ENCODE data around the gene GPR107. TPM values are rescaled to one million over a fixed set of nuclear protein-coding genes. Genes with fewer than 3 reads are reported as not detected.

GPR107 gene
- total RNA-seq, 1 donor from 2014 or later = 70.7 TPM

GRCh38 chr9:130110596-130111021 is 56.9 kb downstream of the GPR107 start:
- no peak overlapping the region for H3K4me3 Mint-ChIP-seq (ENCODE audit: unreplicated experiment)
- peaks cover 16% of the 10 kb centered on the region for H3K4me1 Mint-ChIP-seq (ENCODE audit: low read depth)
- H3K36me3 Mint-ChIP-seq (ENCODE audit: low read depth) = peaks cover 13% of the 10 kb centered on the region
- H3K27ac Mint-ChIP-seq (ENCODE audit: unreplicated experiment) = peak overlapping the region; percentile 89
- no peak for TF ChIP-seq CTCF (IDR thresholded peaks at IDR 0.05)
- DNase-seq (ENCODE audit: low spot score) = no peak
- no peaks in the 10 kb centered on the region for H3K9me3 Mint-ChIP-seq (ENCODE audit: low read depth)
- no peaks in the 10 kb centered on the region for H3K27me3 Mint-ChIP-seq (ENCODE audit: low read depth)

GRCh38 chr9:130111786-130112537 is 58.3 kb downstream of the GPR107 start:
- H3K9me3 Mint-ChIP-seq (ENCODE audit: low read depth) = no peaks in the 10 kb centered on the region
- no peak overlapping the region for H3K4me3 Mint-ChIP-seq (ENCODE audit: unreplicated experiment)
- H3K4me1 Mint-ChIP-seq (ENCODE audit: low read depth) = peaks cover 15% of the 10 kb centered on the region
- TF ChIP-seq CTCF (IDR thresholded peaks at IDR 0.05) = no peak
- H3K27me3 Mint-ChIP-seq (ENCODE audit: low read depth) = no peaks in the 10 kb centered on the region
- peaks cover 13% of the 10 kb centered on the region for H3K36me3 Mint-ChIP-seq (ENCODE audit: low read depth)
- peak overlapping the region; percentile 41 for H3K27ac Mint-ChIP-seq (ENCODE audit: unreplicated experiment)
- no peak for DNase-seq (ENCODE audit: low spot score)

GRCh38 chr9:130112538-130113151 is 58.9 kb downstream of the GPR107 start:
- H3K36me3 Mint-ChIP-seq (ENCODE audit: low read depth) = peaks cover 8% of the 10 kb centered on the region
- TF ChIP-seq CTCF (IDR thresholded peaks at IDR 0.05) = no peak
- no peaks in the 10 kb centered on the region for H3K9me3 Mint-ChIP-seq (ENCODE audit: low read depth)
- H3K4me3 Mint-ChIP-seq (ENCODE audit: unreplicated experiment) = no peak overlapping the region
- H3K4me1 Mint-ChIP-seq (ENCODE audit: low read depth) = peaks cover 15% of the 10 kb centered on the region
- no peak overlapping the region for H3K27ac Mint-ChIP-seq (ENCODE audit: unreplicated experiment)
- no peak for DNase-seq (ENCODE audit: low spot score)
- H3K27me3 Mint-ChIP-seq (ENCODE audit: low read depth) = no peaks in the 10 kb centered on the region

GRCh38 chr9:130114741-130115140 is 61.0 kb downstream of the GPR107 start:
- Mint-ChIP-seq H3K27ac (ENCODE audit: unreplicated experiment) (no peak overlapping the region), H3K9me3 (ENCODE audit: low read depth) (no peaks in the 10 kb centered on the region), H3K27me3 (ENCODE audit: low read depth) (no peaks in the 10 kb centered on the region), H3K4me3 (ENCODE audit: unreplicated experiment) (no peak overlapping the region), H3K36me3 (ENCODE audit: low read depth) (peaks cover 7% of the 10 kb centered on the region), H3K4me1 (ENCODE audit: low read depth) (peaks cover 36% of the 10 kb centered on the region)
- DNase-seq (ENCODE audit: low spot score) = no peak
- TF ChIP-seq CTCF (IDR thresholded peaks at IDR 0.05) = no peak

GRCh38 chr9:130116346-130116745 is 62.6 kb downstream of the GPR107 start:
- TF ChIP-seq CTCF (IDR thresholded peaks at IDR 0.05) = no peak
- peaks cover 13% of the 10 kb centered on the region for H3K36me3 Mint-ChIP-seq (ENCODE audit: low read depth)
- no peak for DNase-seq (ENCODE audit: low spot score)
- no peaks in the 10 kb centered on the region for H3K9me3 Mint-ChIP-seq (ENCODE audit: low read depth)
- no peaks in the 10 kb centered on the region for H3K27me3 Mint-ChIP-seq (ENCODE audit: low read depth)
- H3K4me1 Mint-ChIP-seq (ENCODE audit: low read depth) = peaks cover 32% of the 10 kb centered on the region
- H3K27ac Mint-ChIP-seq (ENCODE audit: unreplicated experiment) = no peak overlapping the region
- no peak overlapping the region for H3K4me3 Mint-ChIP-seq (ENCODE audit: unreplicated experiment)
